RWPE2 (cell line): Measurements from ENCODE around the gene ASTN2.

Experiments used
- ATAC-seq: fragments of 200-7000 bp; cut with Tn5 transposase; 3 replicates; pipeline ENCODE4 v1.9.1; 2021; ENCODE audit warnings: low read depth
- DNase-seq: peaks from one replicate; pipeline ENCODE4 v3.0.0-alpha.2; 2020; ENCODE audit warnings: low spot score
- H3K27ac ChIP-seq: fragments of 450-650 bp; 2 replicates; pipeline ENCODE4 v1.5.1; 2017; ENCODE audit warnings: mild to moderate bottlenecking; ENCODE audit not compliant: poor library complexity, severe bottlenecking
- H3K27me3 ChIP-seq: fragments of 250-450 bp; sonication (Bioruptor Pico); 2 replicates; pipeline ENCODE4 v1.5.1; 2021; ENCODE audit warnings: mild to moderate bottlenecking, moderate library complexity; ENCODE audit not compliant: insufficient read depth, poor library complexity, severe bottlenecking
- H3K36me3 ChIP-seq: fragments of 250-450 bp; sonication (Bioruptor Pico); 2 replicates; pipeline ENCODE4 v1.5.1; 2020; ENCODE audit warnings: low read depth, mild to moderate bottlenecking, moderate library complexity
- H3K4me1 ChIP-seq: fragments of 250-450 bp; sonication (Bioruptor Pico); 2 replicates; pipeline ENCODE4 v1.5.1; 2021; ENCODE audit warnings: mild to moderate bottlenecking, moderate library complexity; ENCODE audit not compliant: insufficient read depth, poor library complexity, severe bottlenecking
- H3K4me3 ChIP-seq: fragments of 250-450 bp; sonication (Bioruptor Pico); 2 replicates; pipeline ENCODE4 v1.5.1; 2021; ENCODE audit warnings: mild to moderate bottlenecking, moderate library complexity; ENCODE audit not compliant: severe bottlenecking
- H3K9me3 ChIP-seq: fragments of 250-450 bp; sonication (Bioruptor Pico); 2 replicates; pipeline ENCODE4 v1.5.1; 2021; ENCODE audit warnings: mild to moderate bottlenecking, moderate library complexity; ENCODE audit not compliant: severe bottlenecking
- TF ChIP-seq, protein P1 (sequence below): fragments of 450-650 bp; IDR thresholded peaks from one replicate; pipeline ENCODE4 v1.5.1; 2017; ENCODE audit warnings: mild to moderate bottlenecking, moderate library complexity; ENCODE audit not compliant: poor library complexity, severe bottlenecking

ASTN2 gene

DNA sequence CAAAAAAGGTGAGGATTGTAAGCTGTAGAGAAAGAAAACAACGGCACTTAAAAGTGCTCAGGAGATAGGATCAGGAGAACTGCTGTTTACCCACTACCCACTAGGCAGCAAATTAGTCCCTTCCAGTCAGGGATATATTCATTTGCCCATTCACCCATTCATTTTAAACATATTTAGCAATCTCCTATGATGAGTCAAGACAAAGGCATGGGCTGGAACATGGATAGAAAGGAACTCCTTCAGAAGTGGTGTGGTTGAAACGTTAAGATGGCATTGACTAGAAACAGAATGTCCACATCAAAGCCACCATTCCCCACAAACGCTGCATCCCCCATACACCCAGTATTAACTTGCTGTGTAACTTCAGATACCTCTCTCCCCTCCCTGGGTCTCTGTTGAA lies 225.7 kb downstream of the ASTN2 start:
- TF ChIP-seq, protein P1, sequence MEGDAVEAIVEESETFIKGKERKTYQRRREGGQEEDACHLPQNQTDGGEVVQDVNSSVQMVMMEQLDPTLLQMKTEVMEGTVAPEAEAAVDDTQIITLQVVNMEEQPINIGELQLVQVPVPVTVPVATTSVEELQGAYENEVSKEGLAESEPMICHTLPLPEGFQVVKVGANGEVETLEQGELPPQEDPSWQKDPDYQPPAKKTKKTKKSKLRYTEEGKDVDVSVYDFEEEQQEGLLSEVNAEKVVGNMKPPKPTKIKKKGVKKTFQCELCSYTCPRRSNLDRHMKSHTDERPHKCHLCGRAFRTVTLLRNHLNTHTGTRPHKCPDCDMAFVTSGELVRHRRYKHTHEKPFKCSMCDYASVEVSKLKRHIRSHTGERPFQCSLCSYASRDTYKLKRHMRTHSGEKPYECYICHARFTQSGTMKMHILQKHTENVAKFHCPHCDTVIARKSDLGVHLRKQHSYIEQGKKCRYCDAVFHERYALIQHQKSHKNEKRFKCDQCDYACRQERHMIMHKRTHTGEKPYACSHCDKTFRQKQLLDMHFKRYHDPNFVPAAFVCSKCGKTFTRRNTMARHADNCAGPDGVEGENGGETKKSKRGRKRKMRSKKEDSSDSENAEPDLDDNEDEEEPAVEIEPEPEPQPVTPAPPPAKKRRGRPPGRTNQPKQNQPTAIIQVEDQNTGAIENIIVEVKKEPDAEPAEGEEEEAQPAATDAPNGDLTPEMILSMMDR, result no peak
- no peaks in the 10 kb centered on the region for H3K36me3 ChIP-seq
- H3K4me3 ChIP-seq, result no peak overlapping the region
- ATAC-seq (peak; percentile 58; the same call in 1 of the 3 replicates), DNase-seq (no peak)
- H3K27ac ChIP-seq, result no peak overlapping the region
- no peaks in the 10 kb centered on the region for H3K4me1 ChIP-seq
- H3K9me3 ChIP-seq, result no peaks in the 10 kb centered on the region
- H3K27me3 ChIP-seq, result no peaks in the 10 kb centered on the region

DNA sequence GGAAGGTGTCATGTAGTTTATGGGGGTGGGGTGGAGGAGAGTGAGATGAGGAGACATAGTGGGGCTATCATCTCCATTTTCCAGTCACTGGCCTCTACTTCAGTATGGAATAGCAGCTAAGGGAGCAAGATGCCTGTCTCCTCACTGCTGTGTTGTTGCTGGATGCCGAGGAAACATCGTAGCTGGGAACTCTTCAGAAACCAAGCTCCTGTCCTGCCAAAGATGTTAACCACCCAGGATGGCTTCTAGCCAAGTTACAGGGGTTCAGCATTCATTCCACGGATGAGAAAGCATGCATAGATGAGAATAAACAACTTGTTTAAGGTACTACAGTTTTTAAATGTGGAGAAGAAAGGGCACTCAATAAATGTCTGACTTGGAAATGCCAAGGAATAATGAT lies 226.5 kb downstream of the ASTN2 start:
- Histone ChIP-seq H3K9me3 (no peaks in the 10 kb centered on the region), H3K27ac (no peak overlapping the region), H3K4me3 (no peak overlapping the region), H3K27me3 (no peaks in the 10 kb centered on the region), H3K36me3 (no peaks in the 10 kb centered on the region), H3K4me1 (no peaks in the 10 kb centered on the region)
- TF ChIP-seq, protein P1, result no peak
- no peak for ATAC-seq
- no peak for DNase-seq

DNA sequence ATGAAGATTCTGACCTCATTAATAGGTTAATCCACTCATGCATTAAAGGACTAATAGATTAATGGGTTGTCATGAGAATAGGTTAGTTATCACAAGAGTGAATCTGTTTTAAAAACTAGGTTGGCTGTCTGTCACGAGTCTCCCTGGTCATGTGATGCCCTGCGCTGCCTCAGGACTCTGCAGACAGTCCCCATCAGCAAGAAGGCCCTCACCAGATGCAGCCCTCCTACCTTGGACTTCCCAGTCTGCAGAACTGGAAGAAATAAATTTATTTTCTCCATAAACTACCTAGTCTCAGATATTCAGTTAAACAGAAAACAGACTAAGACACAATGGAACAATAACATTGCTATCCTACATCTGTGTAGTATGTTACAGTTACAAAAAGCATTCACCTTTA lies 227.4 kb downstream of the ASTN2 start:
- no peak overlapping the region for H3K4me3 ChIP-seq
- TF ChIP-seq, protein P1, result no peak
- no peaks in the 10 kb centered on the region for H3K36me3 ChIP-seq
- no peak overlapping the region for H3K27ac ChIP-seq
- DNase-seq (no peak), ATAC-seq (no peak)
- H3K9me3 ChIP-seq, result no peaks in the 10 kb centered on the region
- H3K4me1 ChIP-seq, result no peaks in the 10 kb centered on the region
- no peaks in the 10 kb centered on the region for H3K27me3 ChIP-seq

DNA sequence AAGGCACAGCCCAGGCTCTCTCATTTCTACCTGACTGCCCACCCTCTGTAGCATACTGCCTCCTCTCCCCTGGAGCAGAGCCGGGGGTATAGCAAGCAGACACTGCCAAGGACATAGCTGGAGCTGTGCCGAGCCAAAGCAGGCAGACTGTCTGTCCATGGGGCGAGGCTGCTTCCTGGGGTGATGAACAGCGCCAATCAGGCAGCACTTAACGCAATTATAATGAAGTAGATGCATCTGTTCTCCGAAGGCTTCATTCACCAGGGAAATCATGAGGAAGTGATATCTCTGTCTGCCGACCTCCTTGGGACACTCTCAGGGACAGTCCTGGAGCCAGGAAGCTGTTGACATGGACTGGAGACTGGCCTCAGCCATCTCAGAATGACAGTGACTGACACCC lies 230.7 kb downstream of the ASTN2 start:
- no peak overlapping the region for H3K4me3 ChIP-seq
- no peaks in the 10 kb centered on the region for H3K27me3 ChIP-seq
- no peaks in the 10 kb centered on the region for H3K4me1 ChIP-seq
- no peaks in the 10 kb centered on the region for H3K9me3 ChIP-seq
- no peak overlapping the region for H3K27ac ChIP-seq
- no peaks in the 10 kb centered on the region for H3K36me3 ChIP-seq
- DNase-seq, result no peak
- ATAC-seq, result no peak
- TF ChIP-seq, protein P1, result no peak

DNA sequence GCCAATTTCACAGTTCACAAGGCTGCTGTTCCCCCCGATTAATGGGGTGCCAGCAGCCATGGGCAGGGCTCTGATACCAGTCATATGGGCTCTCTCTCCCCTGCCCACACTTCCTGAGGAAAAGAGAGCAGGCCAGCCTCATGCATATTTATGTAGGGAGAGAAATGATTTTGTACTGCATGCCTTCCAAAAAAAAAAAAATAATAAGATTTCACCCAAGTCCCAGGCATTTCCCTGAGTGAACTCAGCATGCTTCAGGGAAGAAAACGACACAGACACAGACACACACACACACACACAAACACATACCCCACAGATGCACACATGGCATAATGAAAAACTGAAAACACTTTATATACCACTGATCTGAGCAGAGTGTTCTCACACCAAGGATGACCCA lies 232.8 kb downstream of the ASTN2 start:
- Histone ChIP-seq H3K27ac (no peak overlapping the region), H3K9me3 (no peaks in the 10 kb centered on the region), H3K27me3 (no peaks in the 10 kb centered on the region), H3K4me3 (no peak overlapping the region), H3K36me3 (no peaks in the 10 kb centered on the region), H3K4me1 (no peaks in the 10 kb centered on the region)
- ATAC-seq, result no peak
- TF ChIP-seq, protein P1, result no peak
- no peak for DNase-seq
